Chondrocyte (in vitro differentiated cells): ENCODE results near the gene RNF138. TPM values are rescaled to one million over a fixed set of nuclear protein-coding genes. Genes with fewer than 3 reads are reported as not detected.

Experiments
- DNase-seq: peaks from one replicate; pipeline ENCODE4 v3.0.0; 2021; ENCODE audit warnings: mixed read lengths, low spot score
- H3K27ac Mint-ChIP-seq: one replicate; pipeline ENCODE4 v1.8.0; 2021; ENCODE audit warnings: mild to moderate bottlenecking, moderate library complexity, mixed read lengths; ENCODE audit not compliant: unreplicated experiment
- H3K27me3 Mint-ChIP-seq: 2 replicates; pipeline ENCODE4 v1.8.0; 2021; ENCODE audit warnings: low read depth, mixed read lengths
- H3K36me3 Mint-ChIP-seq: 2 replicates; pipeline ENCODE4 v1.8.0; 2021; ENCODE audit warnings: low read depth, mixed read lengths
- H3K4me1 Mint-ChIP-seq: 2 replicates; pipeline ENCODE4 v1.8.0; 2021; ENCODE audit warnings: low read depth, mild to moderate bottlenecking, mixed read lengths
- H3K4me3 Mint-ChIP-seq: one replicate; pipeline ENCODE4 v1.8.0; 2021; ENCODE audit warnings: mild to moderate bottlenecking, moderate library complexity, mixed read lengths; ENCODE audit not compliant: unreplicated experiment
- H3K9me3 Mint-ChIP-seq: 2 replicates; pipeline ENCODE4 v1.8.0; 2021; ENCODE audit warnings: low read depth, mixed read lengths
- CTCF ChIP-seq: fragments of 200-600 bp; sonication (generic); IDR thresholded peaks from 2 replicates; pipeline ENCODE4 v1.5.0; 2021; ENCODE audit warnings: antibody characterized with exemption, mild to moderate bottlenecking, moderate library complexity
- total RNA-seq: library from RNA; stranded (reverse); gene quantifications from 3 replicates; pipeline ENCODE4 v1.2.1, GENCODE V29; 2021

Gene RNF138
- total RNA-seq, 1 donor from 2014 or later: 13.5 TPM

DNA sequence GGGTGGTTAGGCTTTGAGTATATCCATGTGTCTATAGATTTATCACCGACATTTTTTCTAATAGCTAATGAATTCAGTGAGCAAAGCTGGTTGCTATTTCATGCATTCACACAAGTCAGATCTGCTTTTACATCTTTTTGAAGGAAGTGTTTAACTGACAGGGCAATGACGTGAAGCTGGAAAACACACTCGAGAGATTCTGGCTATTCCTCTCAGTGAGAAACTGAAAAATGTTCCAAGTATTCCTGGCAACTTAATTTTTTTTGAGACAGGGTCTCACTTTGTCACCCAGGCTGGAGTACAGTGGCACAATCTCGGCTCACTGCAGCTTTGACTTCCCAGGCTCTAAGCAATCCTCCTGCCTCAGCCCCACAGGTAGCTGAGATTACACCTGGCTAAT, 21.2 kb downstream of the RNF138 start:
- no peaks in the 10 kb centered on the region for H3K9me3 Mint-ChIP-seq
- no peak for DNase-seq
- TF ChIP-seq CTCF: no peak
- peaks cover 13% of the 10 kb centered on the region for H3K36me3 Mint-ChIP-seq
- H3K27me3 Mint-ChIP-seq: no peaks in the 10 kb centered on the region
- peaks cover 26% of the 10 kb centered on the region for H3K4me1 Mint-ChIP-seq
- H3K27ac Mint-ChIP-seq: no peak overlapping the region
- H3K4me3 Mint-ChIP-seq: no peak overlapping the region

- Mint-ChIP-seq H3K27me3 (no peaks in the 10 kb centered on the region), H3K36me3 (peaks cover 13% of the 10 kb centered on the region), H3K4me1 (peaks cover 28% of the 10 kb centered on the region), H3K4me3 (no peak overlapping the region), H3K9me3 (no peaks in the 10 kb centered on the region), H3K27ac (peak overlapping the region; percentile 39)
- DNase-seq: no peak
- no peak for TF ChIP-seq CTCF
Measured at GRCh38 chr18:32114293-32114942, 22.7 kb downstream of the RNF138 start.

GRCh38 chr18:32122039-32122438, 30.4 kb downstream of the RNF138 start:
- Mint-ChIP-seq H3K27ac (no peak overlapping the region), H3K4me3 (no peak overlapping the region), H3K36me3 (peaks cover 18% of the 10 kb centered on the region), H3K4me1 (peaks cover 10% of the 10 kb centered on the region), H3K27me3 (no peaks in the 10 kb centered on the region), H3K9me3 (no peaks in the 10 kb centered on the region)
- no peak for TF ChIP-seq CTCF
- no peak for DNase-seq

- no peaks in the 10 kb centered on the region for H3K9me3 Mint-ChIP-seq
- H3K4me3 Mint-ChIP-seq: no peak overlapping the region
- no peaks in the 10 kb centered on the region for H3K4me1 Mint-ChIP-seq
- no peaks in the 10 kb centered on the region for H3K27me3 Mint-ChIP-seq
- no peak for DNase-seq
- TF ChIP-seq CTCF: no peak
- H3K36me3 Mint-ChIP-seq: peaks cover 18% of the 10 kb centered on the region
- no peak overlapping the region for H3K27ac Mint-ChIP-seq
Measured at GRCh38 chr18:32126538-32126937, 34.9 kb downstream of the RNF138 start.

GRCh38 chr18:32135625-32136024, 44.0 kb downstream of the RNF138 start:
- Mint-ChIP-seq H3K4me3 (no peak overlapping the region), H3K36me3 (no peaks in the 10 kb centered on the region), H3K27ac (no peak overlapping the region), H3K27me3 (no peaks in the 10 kb centered on the region), H3K4me1 (no peaks in the 10 kb centered on the region), H3K9me3 (no peaks in the 10 kb centered on the region)
- no peak for DNase-seq
- TF ChIP-seq CTCF: no peak
